NOMO-1 (cell line): ENCODE results near the gene ZNF771.

Experiments used
- DNase-seq, 2 experiments: peaks; one replicate each; lab custom pipeline; 2025; ENCODE audit not compliant: unreplicated experiment in 2 of 2; lab: John Stamatoyannopoulos, UW

Gene ZNF771

DNA sequence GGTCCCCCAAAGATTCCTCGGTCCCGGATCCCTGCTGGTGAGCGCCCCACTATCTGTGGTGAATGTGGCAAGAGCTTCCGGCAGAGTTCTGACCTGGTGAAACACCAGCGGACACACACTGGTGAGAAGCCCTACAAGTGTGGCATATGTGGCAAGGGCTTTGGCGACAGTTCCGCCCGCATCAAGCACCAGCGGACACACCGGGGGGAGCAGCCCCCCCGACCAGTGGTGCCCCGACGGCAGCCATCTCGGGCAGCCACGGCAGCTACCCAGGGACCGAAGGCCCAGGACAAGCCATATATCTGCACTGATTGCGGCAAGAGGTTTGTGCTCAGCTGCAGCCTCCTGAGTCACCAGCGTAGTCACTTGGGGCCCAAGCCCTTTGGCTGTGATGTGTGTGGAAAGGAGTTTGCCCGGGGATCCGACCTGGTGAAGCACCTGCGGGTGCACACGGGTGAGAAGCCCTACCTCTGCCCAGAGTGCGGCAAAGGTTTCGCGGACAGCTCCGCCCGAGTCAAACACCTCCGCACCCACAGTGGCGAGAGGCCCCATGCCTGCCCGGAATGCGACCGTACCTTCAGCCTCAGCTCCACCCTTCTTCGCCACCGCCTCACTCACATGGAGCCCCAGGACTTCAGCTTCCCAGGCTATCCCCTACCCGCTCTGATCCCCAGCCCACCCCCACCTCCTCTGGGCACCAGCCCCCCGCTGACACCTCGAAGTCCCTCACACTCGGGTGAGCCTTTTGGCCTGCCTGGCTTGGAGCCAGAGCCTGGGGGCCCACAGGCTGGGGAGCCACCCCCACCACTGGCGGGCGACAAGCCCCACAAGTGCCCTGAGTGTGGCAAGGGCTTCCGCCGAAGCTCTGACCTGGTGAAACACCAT is 9.4 kb upstream of the ZNF771 start:
- no peak for DNase-seq

DNA sequence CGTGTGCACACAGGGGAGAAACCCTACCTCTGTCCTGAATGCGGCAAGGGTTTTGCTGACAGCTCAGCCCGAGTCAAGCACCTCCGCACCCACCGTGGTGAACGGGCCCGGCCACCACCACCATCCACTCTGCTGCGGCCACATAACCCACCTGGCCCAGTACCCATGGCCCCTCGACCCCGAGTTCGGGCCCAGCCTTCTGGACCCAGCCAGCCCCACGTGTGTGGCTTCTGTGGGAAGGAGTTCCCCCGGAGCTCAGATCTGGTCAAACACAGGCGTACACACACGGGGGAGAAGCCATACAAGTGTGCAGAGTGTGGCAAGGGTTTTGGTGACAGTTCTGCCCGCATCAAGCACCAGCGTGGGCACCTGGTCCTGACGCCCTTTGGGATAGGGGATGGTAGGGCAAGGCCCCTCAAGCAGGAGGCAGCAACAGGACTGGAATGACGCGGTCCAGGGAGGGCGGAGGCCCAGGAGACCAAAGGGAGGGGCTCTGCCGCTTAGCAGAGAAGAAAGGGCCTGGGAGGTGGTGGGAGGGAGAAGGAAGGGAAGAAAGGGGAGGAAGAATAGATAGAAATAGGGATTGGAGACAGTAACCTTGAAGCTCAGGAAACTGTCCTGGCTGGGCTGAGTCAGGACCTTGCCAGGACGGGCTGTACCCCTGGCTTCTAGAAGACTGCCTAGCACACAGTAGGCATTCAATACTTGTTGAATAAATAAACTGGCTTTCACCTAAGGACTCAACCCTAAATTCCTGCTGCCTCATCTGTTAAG is 8.6 kb upstream of the ZNF771 start:
- no peak for DNase-seq

DNA sequence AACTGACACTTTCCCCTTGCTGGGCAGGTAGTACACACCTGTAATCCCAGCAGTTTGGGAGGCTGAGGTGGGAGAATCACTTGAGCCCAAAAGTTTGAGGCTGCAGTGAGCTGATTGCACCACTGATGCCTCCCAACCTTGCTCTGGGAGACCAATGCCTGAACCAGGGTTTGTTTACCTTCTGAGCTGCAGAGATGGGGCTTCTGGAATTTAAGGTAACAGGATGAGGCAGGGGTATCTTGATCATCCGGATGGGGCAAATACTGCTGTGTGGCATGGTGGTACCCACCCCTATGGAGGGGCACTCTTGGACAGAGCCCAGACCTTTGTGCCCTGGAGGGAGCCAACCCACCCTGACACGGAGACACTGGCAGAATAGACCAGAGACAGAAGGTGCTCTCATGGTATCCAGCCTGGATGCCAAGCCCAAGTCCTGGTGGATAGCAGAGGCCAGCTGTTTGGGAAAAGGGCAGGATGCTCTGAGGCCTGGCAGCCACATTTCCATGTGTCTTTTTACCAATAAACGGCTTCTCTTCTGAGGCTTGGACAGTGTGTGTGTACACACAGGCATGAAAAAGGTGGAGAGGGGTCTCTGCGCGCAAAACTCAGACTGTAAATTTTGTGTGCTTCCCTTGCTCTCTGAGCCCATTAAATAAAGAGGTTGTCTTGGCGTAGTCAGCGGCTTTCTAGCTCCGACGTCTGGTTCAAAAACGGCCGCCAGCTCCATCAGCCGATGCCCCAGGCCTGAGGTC is 7.8 kb upstream of the ZNF771 start:
- DNase-seq: no peak

DNA sequence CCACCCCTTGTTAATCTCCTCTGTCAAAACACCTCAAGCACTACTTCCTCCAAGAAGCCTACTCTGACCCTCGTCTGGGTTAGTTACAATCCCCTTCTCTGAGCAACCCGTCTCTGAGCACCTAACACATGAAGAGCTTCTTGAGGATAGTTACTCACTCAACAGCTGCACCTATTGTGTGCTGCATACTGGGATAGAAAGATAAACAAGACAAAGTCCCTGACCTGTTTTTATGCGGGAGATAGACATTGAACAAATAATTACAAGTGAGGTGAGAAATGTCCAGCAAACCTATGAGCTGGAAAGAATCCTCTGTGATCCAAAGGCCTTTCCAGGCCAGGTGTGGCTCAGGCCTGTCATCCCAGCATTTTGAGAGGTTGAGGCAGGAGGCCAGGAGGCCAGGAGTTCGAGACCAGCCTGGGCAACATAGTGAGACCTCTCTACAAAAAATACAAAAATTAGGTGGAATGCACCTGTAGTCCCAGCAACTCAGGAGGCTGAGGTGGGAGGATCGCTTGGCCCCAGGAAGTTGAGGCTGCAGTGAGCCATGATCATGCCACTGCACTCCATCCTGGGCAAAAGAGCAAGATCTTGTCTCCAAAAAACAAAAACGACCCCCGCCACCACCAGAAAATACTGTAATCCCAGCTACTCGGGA is 5.5 kb upstream of the ZNF771 start:
- DNase-seq: no peak

DNA sequence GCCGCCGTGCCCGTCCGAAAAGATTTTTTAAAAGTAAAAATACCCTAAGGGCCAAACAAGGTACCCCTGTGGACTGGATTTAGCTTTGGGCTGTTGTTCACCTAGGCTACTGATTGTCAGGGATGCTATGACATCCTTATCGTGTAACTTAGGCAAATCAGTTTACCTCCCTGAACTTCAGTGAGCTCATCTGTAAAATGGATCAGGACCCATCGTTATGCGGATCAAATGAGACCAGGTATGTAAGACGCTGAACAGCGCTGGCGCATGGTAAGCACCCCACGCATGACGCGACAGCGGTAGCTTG is 658 bp upstream of the ZNF771 start:
- no peak for DNase-seq

DNA sequence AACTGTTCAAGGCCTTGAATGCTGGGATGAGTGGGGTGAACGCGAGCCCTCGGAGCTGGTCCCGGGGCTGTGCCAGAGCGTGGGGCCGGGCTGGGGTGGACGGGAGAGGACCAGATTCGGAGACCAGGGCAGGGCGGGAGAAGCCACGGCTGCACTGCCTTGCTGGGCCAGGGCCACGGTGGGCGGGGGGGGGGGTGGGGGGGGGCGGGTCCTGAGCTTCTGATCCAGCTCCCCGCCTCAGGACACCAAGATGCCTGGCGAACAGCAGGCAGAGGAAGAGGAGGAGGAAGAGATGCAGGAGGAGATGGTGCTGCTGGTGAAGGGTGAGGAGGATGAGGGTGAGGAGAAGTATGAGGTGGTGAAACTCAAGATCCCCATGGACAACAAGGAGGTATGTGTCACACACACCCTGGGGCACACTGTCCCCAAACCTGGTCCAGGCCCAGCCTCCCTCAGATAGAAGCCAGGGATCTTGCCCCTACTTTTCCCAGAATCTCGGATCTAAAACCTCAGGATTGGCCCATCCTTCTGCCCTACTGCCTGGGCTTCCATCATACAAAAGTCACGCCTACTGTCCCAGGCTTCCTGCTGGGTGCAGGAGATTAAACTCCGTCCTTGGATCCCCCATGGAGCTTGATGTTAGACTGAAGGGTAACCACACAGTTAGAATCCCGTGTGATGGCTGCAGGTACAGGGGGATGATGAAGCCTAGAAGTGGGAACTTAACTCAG is 563 bp downstream of the ZNF771 start:
- peak in 1 of 2 experiments; percentile 11 for DNase-seq

DNA sequence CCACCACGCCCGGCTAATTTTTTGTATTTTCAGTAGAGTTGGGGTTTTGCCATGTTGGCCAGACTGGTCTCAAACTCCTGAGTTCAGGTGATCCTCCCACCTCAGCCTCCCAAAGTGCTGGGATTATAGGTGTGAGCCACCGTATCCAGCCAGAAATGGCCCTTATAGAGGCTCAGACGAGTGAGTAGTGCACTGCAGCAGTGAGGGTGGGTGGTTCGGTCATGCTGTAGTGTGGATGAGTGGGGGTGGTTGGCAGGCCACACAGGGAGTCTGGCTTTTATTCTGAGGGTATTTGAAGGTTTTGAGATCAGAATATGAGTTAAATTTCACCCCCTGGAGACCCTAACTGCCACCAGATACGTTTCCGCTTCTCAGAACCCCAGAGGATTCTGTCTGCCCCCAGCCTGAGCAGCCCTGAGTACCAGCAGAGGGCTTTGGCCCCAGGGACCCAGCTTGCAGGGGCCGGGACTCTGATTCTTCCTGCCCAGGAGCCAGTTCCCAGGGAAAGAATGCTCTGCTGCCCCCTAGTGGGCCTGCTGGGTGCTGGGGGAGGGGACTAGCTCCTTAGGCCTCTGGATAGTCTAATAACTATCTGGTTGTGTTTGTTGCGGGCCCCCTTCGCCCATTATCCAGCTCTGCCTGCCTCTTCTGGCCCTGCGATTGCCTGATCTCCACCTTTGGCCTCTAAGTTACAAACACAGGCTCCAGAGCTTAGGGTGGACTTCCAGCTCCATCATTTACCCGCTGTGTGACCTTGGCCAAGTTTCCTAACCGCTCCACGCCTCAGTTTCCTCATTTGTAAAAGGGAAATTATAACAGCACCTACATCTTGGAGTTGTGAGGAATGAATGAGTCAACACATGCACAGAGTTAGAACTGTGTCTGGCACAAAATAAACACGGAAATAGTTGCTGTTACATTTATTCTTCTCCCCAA is 2.0 kb downstream of the ZNF771 start:
- DNase-seq: peak; percentile 72 to 80

DNA sequence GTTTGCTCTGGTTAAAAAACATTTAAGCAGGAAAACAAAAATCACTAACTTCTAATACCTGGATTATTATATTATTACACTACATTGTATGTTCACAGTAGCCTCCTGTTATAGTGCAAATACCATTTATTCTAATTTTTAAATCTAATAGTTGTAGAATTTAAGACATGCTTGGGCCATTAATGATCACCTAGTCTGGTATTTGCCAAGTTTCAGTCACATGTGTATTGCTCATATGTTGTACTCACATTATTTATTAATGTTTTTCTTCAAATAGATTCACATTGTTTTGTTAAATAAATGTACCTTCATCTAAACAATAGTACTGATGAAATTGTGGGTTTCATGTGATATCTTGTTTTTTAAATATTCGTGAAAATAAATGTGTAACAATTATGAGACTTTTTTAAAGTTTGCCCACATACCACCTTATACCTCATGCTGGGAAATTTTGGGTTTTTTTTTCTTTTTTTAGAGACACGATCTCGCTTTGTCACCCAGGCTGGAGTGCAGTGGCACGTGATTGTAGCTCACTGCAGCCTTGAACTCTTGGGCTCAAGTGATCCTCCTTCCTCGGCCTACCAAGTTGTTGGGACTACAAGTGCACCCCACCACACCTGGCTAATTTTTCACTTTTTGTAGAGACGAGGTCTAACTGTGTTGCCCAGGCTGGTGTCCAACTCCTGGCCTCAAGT is 5.9 kb downstream of the ZNF771 start:
- no peak for DNase-seq

DNA sequence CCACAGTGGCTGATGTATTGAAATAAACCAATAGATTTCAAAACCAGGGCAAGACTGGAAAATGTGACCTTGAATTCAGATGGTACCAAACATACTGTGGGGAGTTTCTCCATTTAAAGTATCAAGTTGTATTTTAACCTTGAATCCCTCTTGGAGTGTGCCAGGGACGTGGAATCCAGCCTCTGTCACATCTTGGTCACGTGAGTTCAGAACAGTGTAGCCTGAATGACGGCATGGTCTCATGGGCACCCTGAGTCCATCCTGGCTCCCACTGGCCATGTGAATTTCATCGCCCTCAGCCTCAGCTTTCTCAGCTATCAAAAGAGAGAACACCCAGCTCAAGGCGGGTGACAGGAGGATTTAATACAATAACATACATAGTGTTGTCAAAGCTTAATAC is 6.8 kb downstream of the ZNF771 start:
- DNase-seq: no peak

DNA sequence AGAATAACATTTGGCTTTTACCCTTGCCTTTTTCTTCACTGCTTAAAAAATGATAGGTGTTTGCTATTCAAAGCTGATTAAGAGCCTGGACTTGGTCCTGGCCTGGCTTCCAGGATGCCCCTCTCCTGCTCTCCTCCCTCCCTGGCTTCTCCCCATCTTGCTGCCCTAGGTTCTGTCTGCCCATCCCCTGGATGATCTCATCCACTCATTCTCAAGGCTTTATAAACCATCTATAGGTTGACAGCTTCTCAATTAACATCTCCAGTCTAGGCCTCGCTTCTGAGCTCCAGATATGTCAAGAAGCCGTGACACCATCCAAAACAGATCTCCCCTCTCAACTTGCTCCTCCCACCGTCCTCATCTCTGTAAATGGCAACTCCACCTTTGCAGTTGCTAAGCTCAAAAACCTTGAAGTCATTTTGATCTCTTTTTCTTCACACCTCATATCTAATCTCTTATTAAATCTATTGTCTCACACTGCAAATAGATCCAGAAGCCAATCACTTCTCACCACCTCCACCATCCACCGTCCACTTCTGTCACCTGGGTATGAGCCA is 8.7 kb downstream of the ZNF771 start:
- no peak for DNase-seq

DNA sequence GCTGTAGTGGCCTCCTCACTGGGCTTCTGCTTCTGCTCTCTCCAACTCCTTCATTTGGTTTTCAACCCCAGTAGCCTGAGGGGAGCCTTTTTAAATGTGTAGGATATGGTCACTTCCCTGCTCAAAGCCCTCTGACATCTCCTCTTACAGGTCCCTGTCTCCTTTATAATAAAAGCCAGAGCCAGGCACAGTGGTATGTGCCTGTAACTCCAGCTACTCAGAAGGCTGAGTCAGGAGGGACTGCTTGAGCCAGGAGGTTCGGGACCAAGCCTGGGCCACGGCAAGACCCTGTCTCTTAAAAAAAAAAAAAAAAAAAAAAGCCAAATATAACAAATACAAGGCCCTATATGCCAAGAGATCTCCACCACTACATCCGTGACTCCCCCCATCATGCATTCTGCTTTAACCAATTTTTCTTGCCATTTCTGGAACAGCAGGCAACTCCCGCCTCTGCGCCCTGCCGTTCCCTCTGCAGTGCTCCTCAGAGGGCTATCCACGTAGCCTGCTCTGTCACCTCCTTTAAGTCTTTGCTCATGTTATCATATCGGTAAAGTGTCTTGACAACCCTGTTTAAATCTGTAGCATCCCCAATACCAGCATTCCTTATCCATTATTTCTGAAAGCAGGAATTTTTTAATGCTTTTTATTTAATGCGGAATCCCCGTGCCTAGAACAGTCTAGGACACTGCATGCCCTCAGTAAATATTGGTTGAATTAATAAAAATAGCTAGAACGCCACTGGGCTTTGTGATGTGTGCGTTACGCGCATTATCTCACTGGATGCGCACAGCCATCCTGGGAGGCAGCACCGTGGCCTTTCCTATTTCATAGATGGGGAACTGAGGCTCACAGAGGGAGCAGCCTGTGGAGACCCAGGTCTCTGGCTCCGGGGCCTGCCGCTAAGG is 9.5 kb downstream of the ZNF771 start:
- no peak for DNase-seq

DNA sequence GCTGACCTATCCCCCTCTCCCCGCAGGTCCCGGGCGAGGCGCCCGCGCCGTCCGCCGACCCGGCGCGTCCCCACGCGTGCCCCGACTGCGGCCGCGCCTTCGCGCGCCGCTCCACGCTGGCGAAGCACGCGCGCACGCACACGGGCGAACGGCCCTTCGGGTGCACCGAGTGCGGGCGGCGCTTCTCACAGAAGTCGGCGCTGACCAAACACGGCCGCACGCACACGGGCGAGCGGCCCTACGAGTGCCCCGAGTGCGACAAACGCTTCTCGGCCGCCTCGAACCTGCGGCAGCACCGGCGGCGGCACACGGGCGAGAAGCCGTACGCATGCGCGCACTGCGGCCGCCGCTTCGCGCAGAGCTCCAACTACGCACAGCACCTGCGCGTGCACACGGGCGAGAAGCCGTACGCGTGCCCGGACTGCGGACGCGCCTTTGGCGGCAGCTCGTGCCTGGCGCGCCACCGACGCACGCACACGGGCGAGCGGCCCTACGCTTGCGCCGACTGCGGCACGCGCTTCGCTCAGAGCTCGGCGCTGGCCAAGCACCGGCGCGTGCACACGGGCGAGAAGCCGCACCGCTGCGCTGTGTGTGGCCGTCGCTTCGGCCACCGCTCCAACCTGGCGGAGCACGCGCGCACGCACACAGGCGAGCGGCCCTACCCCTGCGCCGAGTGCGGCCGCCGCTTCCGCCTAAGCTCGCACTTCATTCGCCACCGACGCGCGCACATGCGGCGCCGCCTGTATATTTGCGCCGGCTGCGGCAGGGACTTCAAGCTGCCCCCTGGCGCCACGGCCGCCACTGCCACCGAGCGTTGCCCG is 10.3 kb downstream of the ZNF771 start:
- peak; percentile 90 for DNase-seq

DNA sequence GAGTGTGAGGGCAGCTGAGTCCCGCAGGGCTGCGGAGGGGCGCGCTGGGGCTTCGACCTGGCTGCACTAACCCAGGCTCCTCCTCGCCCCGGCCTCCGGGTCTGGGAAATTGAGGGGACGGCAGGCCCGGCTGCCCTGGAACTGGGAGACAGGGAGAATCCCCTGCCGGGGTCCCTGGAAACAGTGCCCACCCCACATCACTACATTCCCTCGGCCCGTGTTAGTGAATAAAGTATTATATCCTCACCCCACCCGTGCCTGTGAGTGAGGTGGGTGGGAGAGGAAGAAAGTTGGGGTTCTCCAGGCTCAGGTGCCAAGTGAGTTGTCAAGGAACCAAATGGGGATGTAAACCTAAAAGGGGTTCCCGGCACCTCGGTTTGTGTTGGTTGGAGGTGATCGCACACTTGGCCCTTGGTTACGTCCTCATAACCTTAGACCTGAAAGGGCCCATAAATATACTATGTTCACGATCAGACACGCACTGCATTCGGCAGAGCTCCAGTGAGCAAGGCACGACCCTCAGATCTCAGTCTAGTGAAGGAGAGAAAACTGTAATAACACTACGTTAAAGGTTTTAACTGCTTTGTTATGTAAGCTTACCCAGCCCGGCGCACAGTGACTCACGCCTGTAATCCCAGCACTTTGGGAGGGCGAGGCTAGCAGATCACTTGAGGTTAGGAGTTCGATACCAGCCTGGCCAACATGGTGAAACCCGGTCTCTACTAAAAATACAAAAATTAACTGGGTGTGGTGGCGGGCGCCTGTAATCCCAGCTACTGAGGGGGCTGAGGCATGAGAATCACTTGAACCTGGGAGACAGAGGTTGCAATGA is 11.2 kb downstream of the ZNF771 start:
- DNase-seq: no peak

DNA sequence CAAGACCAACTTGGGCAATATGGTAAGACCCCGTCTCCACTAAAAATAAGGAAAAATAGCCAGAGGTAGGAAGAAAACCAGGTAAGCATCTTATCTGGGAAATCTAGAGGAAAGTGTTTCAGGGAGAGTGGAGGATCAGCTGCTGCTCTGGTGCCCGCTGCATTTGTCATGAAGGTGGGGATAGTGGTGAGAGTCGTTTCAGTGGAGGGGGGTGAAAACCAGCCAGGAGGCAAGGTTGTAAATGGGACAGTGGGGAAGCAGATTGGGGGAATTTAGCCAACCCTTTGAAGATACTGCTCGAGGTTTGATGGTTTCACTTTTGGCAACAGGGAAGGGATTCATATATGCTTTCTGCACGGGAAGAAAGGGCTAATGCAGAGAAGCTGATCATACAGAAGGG is 13.6 kb downstream of the ZNF771 start:
- DNase-seq: no peak

DNA sequence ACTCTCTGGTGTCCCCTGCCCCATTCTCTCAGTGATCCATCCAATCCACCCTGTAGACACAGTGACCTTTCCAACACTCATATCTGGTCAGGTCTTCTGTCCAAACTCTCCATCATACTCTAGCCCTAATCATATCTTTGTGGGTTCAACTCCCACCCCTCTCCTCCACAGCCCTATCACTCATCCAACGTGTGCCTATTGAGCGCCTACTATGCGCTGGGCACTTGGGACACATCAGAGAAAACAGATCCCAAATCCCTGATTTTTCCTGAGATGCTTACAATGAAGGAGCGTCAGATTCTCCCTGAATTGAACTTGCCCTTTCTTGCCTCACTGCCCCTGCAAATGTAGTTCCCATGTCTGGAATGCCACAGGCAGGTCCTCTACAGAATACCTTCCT is 20.6 kb downstream of the ZNF771 start:
- DNase-seq: no peak

DNA sequence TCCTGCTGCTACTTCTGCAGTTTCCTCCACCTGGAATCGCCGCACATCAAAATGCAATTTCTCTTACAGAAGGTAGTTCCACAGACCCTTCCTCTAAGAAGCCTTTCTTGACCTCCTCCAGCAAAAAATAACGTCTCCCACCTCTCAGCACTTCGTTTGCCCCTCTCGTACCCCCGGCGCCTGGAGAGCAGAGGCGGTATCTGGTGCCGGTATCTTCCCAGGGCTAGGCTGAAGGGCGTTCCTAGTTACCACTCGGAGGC is 21.9 kb downstream of the ZNF771 start:
- DNase-seq: no peak
